ENCODE data around the gene GBA2. TPM values are rescaled to one million over a fixed set of nuclear protein-coding genes. Genes with fewer than 3 reads are reported as not detected.

Gene GBA2
- total RNA-seq, result 10 to 100 TPM; 63.3 to 71.4 TPM
- 100 to 1,000 TPM in 1 of 6 donors, 10 to 100 TPM in 5; 85.7 to 113 (median 95.2) TPM for polyA plus RNA-seq (ENCODE audit: insufficient read length in 6 of 6)
- long read RNA-seq, donor 1, transcript GBA2-208 (3 exons, 836 nt), result major isoform, 10 of 21 reads
- long read RNA-seq, donor 1, partial matches to known transcripts, result 6 of 21 reads
- long read RNA-seq, donor 1, other reads (novel, unspliced or antisense), result 0 of 21 reads
- long read RNA-seq, donor 2, partial matches to known transcripts, result 6 of 15 reads
- long read RNA-seq, donor 2, other reads (novel, unspliced or antisense), result 0 of 15 reads
- long read RNA-seq, donor 3, transcript GBA2-203 (17 exons, 3,611 nt), result major isoform, 9 of 12 reads
- long read RNA-seq, donor 3, partial matches to known transcripts, result 0 of 12 reads
- long read RNA-seq, donor 3, other reads (novel, unspliced or antisense), result 0 of 12 reads
- long read RNA-seq, donor 4, partial matches to known transcripts, result 5 of 7 reads
- long read RNA-seq, donor 4, other reads (novel, unspliced or antisense), result 1 of 7 reads
- long read RNA-seq, donor 5, partial matches to known transcripts, result 5 of 13 reads
- long read RNA-seq, donor 5, other reads (novel, unspliced or antisense), result 0 of 13 reads
- long read RNA-seq, donor 6, transcript GBA2-208 (3 exons, 836 nt), result major isoform, 5 of 8 reads
- long read RNA-seq, donor 6, partial matches to known transcripts, result 0 of 8 reads
- long read RNA-seq, donor 6, other reads (novel, unspliced or antisense), result 0 of 8 reads
- long read RNA-seq, donor 7, partial matches to known transcripts, result 0 of 4 reads
- long read RNA-seq, donor 7, other reads (novel, unspliced or antisense), result 0 of 4 reads
- long read RNA-seq, donor 8, transcript GBA2-208 (3 exons, 836 nt), result major isoform, 8 of 12 reads
- long read RNA-seq, donor 8, partial matches to known transcripts, result 0 of 12 reads
- long read RNA-seq, donor 8, other reads (novel, unspliced or antisense), result 0 of 12 reads
- long read RNA-seq, donor 9, result 0 reads
- long read RNA-seq, donor 10, partial matches to known transcripts, result 2 of 4 reads
- long read RNA-seq, donor 10, other reads (novel, unspliced or antisense), result 2 of 4 reads
- long read RNA-seq, donor 11, transcript GBA2-203 (17 exons, 3,611 nt), result major isoform, 5 of 10 reads
- long read RNA-seq, donor 11, transcript GBA2-208 (3 exons, 836 nt), result major isoform, 5 of 10 reads
- long read RNA-seq, donor 11, partial matches to known transcripts, result 0 of 10 reads
- long read RNA-seq, donor 11, other reads (novel, unspliced or antisense), result 0 of 10 reads
- long read RNA-seq, donor 12, partial matches to known transcripts, result 10 of 13 reads
- long read RNA-seq, donor 12, other reads (novel, unspliced or antisense), result 0 of 13 reads

DNA sequence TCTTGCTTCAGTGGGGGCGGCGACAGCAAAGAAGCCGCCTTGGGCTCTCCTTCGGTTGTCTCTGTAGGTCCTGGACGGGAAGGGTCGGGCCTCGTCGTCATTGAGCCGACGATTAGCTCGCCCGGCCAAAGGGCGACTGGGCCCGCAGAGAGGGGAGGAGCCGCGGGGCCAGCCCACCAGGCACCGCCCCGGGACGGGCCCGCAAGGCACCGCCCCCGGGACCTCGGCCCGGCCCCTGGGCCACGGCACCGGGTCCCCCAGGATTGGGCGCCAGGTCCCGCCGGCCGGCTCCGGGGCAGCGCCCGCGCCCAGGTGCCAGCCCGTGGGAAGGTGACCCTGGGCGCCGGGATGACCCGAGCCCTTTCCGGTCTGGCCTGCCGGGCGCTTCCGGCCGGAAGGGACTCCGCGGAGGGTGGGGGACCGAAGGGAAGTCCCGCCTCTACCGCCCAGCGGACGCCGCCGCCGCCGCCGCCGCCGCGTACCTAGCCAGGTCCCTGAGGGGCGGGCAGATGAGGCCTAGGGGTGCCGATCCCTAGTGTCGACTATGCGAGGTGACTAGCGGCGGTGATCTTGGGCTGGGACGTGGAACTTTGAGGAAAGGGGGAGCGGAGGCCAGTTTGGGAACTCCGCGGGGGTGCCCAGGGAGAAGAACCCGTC lies at the start of gene GBA2, which contains the start of gene RGP1:
GBA2 (minus strand) TSS at position 371 of the 657 bp plus-strand sequence. CDS start 524 bp downstream, outside the sequence.
RGP1 (plus strand) TSS at position 430 of the 657 bp plus-strand sequence. CDS start 469 bp downstream, outside the sequence.
- no peaks in the 10 kb centered on the region for H3K27me3 ChIP-seq
- intact Hi-C loops (cut with DNase I), result no loop called here
- H3K27ac ChIP-seq, result peak within 1 kb of the TSS; percentile 90 to 91
- no peak for TF ChIP-seq CTCF (IDR thresholded peaks at IDR 0.05)
- H3K4me1 ChIP-seq, result peaks cover 28 to 59% of the 10 kb centered on the region in 2 donors
- peaks cover 0 to 44% of the 10 kb centered on the region in 2 donors for H3K36me3 ChIP-seq
- peak; percentile 94 for ATAC-seq
- no peaks in the 10 kb centered on the region for H3K9me3 ChIP-seq
- H3K4me3 ChIP-seq, result peak within 1 kb of the TSS; percentile 83 to 93
- DNase-seq, result peak; percentile 71 to 97 (median 84)

DNA sequence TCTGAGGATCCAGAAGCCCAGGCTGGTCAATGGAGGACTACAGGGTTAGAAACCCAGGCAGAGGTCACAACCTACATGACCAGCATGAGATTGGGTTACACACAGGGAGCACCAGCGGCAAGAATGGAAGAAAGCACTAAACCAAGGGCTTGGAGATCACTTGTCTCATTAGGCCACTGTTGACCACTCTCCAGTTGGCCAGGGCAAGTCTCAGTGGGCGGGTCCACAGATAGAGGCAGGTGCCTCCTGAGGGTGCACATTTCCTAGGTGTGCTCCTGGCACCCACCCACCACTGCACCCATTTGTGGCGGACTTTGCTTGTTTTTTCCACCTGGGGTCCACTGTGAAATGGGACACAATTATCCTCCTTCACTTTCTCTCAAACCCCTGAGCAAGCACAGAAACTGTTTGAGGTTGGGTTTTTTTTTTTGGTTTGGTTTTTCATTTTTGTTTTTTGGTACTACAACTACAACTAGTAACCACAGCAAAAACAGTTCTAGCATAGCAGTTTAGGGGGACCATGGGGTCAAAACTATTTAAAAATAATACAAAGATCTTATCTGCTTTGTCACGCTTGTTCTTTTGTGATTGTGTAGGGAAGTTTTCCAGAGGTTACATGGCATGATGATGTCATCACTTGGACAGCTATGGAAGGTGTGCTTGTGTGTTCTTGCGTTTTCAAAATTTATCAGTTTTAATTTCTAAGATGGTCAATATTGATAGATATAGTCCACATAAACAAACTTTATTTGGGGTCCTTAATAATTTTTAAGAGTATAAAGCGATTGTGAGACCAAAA lies 48.5 kb upstream of the GBA2 start:
- intact Hi-C loops (cut with DNase I), result no loop called here
- no peaks in the 10 kb centered on the region for H3K27me3 ChIP-seq
- no peak for DNase-seq
- no peak overlapping the region for H3K4me3 ChIP-seq
- peaks cover 0 to 15% of the 10 kb centered on the region in 2 donors for H3K36me3 ChIP-seq
- no peaks in the 10 kb centered on the region for H3K9me3 ChIP-seq
- no peak for TF ChIP-seq CTCF (IDR thresholded peaks at IDR 0.05)
- ATAC-seq, result no peak
- H3K4me1 ChIP-seq, result peaks cover 3 to 8% of the 10 kb centered on the region in 2 donors
- no peak overlapping the region for H3K27ac ChIP-seq

DNA sequence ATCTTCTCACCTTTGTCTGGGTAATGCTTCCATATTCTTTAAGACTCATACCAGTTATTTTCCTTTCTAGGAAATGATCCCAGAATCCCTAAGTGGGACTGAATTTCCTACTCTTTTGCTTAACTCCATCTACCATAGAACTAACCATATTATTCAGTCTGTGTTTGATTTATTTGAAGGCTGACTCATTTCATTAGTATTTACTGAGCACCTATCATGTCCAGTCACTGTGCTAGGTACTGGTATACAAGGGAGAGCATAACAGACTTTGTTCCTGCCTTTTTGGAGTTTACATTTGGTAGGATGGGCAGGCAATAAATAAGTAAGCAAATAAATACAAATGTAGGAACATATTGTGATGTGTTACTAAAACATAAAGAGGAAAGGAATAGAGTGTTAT lies 46.7 kb upstream of the GBA2 start:
- Histone ChIP-seq H3K4me3 (no peak overlapping the region), H3K27ac (no peak overlapping the region), H3K36me3 (peaks cover 0 to 9% of the 10 kb centered on the region in 2 donors), H3K27me3 (peaks cover 0 to 12% of the 10 kb centered on the region in 2 donors), H3K9me3 (no peaks in the 10 kb centered on the region), H3K4me1 (peaks cover 6 to 16% of the 10 kb centered on the region in 2 donors)
- DNase-seq, result no peak
- intact Hi-C loops (cut with DNase I), result no loop called here
- TF ChIP-seq CTCF (IDR thresholded peaks at IDR 0.05), result no peak
- no peak for ATAC-seq

GRCh38 chr9:35793461-35793860 lies 44.4 kb upstream of the GBA2 start:
- intact Hi-C loops (cut with DNase I), result no loop called here
- Histone ChIP-seq H3K36me3 (no peaks in the 10 kb centered on the region), H3K27me3 (peaks cover 0 to 14% of the 10 kb centered on the region in 2 donors), H3K9me3 (no peaks in the 10 kb centered on the region), H3K4me1 (peaks cover 9 to 22% of the 10 kb centered on the region in 2 donors), H3K27ac (no peak overlapping the region), H3K4me3 (no peak overlapping the region)
- DNase-seq (no peak), ATAC-seq (no peak)
- no peak for TF ChIP-seq CTCF (IDR thresholded peaks at IDR 0.05)
